ENCODE data around the gene SMIM28.
"Not testable (repeated sequence)": the region's sequence is repeated elsewhere in the genome, so short reads cannot be mapped to it uniquely, and the experiment has no call there.

The SMIM28 gene

GRCh38 chr6:138377844-138378243 is at the start of gene SMIM28:
TSS of gene SMIM28 (plus strand) at chr6:138377905. CDS start at chr6:138378073, 168 bp downstream.
- peak in 1 of 58 donors; percentile 0 for DNase-seq

- no peak for DNase-seq
Observed at GRCh38 chr6:138328210-138328609, 49.5 kb upstream of the SMIM28 start.

- no peak for DNase-seq
Observed at GRCh38 chr6:138330763-138331162, 46.9 kb upstream of the SMIM28 start.

- no peak for DNase-seq
Observed at GRCh38 chr6:138331444-138331843, 46.3 kb upstream of the SMIM28 start.

GRCh38 chr6:138331984-138332383 is 45.7 kb upstream of the SMIM28 start:
- DNase-seq = no peak

- DNase-seq = no peak
Observed at GRCh38 chr6:138334000-138334399, 43.7 kb upstream of the SMIM28 start.

- no peak for DNase-seq
Observed at GRCh38 chr6:138334963-138335362, 42.7 kb upstream of the SMIM28 start.

- no peak for DNase-seq
Observed at GRCh38 chr6:138336221-138336620, 41.5 kb upstream of the SMIM28 start.

- DNase-seq = no peak
Observed at GRCh38 chr6:138337076-138337475, 40.6 kb upstream of the SMIM28 start.

GRCh38 chr6:138339024-138339423 is 38.7 kb upstream of the SMIM28 start:
- DNase-seq = no peak

GRCh38 chr6:138341176-138341575 is 36.5 kb upstream of the SMIM28 start:
- DNase-seq = no peak

- DNase-seq = no peak
Observed at GRCh38 chr6:138343112-138343511, 34.6 kb upstream of the SMIM28 start.

GRCh38 chr6:138345565-138346285 is 32.0 kb upstream of the SMIM28 start:
- no peak for DNase-seq

- DNase-seq = no peak
Observed at GRCh38 chr6:138346302-138347195, 31.2 kb upstream of the SMIM28 start.

GRCh38 chr6:138347864-138348263 is 29.8 kb upstream of the SMIM28 start:
- DNase-seq = no peak

GRCh38 chr6:138349891-138350290 is 27.8 kb upstream of the SMIM28 start:
- DNase-seq = peak in 4 of 58 donors; percentile 3 to 16 (median 11)

GRCh38 chr6:138357928-138358327 is 19.8 kb upstream of the SMIM28 start:
- no peak for DNase-seq

- DNase-seq = not testable (repeated sequence)
Observed at GRCh38 chr6:138368684-138369083, 9.0 kb upstream of the SMIM28 start.

GRCh38 chr6:138370631-138371451 is 6.9 kb upstream of the SMIM28 start:
- no peak for DNase-seq

- no peak for DNase-seq
Observed at GRCh38 chr6:138371452-138371711, 6.3 kb upstream of the SMIM28 start.

GRCh38 chr6:138371720-138372119 is 6.0 kb upstream of the SMIM28 start:
- no peak for DNase-seq
